Coronary artery (tissue), 2 donors: ENCODE measurements around the gene PPIP5K1.
A peak's percentile ranks its signal among the peaks of the same experiment; 100 is the strongest.

Experiments used
- DNase-seq: peaks from one replicate; pipeline ENCODE4 v3.0.0-alpha.2; 2017; ENCODE audit warnings: low spot score
- H3K27ac ChIP-seq, 2 donors: fragments of 200-600 bp; sonication (generic); one replicate each; pipeline ENCODE4 v1.5.1; 2016 to 2019
- H3K4me3 ChIP-seq: fragments of 200-600 bp; sonication (generic); 2 replicates; pipeline ENCODE4 v1.5.1; 2016; ENCODE audit warnings: mild to moderate bottlenecking, moderate library complexity
- TF ChIP-seq, protein P1 (sequence below): fragments of 200-600 bp; sonication (generic); IDR thresholded peaks from one replicate; pipeline ENCODE4 v1.5.1; 2019; ENCODE audit warnings: antibody characterized with exemption

PPIP5K1 gene

DNA sequence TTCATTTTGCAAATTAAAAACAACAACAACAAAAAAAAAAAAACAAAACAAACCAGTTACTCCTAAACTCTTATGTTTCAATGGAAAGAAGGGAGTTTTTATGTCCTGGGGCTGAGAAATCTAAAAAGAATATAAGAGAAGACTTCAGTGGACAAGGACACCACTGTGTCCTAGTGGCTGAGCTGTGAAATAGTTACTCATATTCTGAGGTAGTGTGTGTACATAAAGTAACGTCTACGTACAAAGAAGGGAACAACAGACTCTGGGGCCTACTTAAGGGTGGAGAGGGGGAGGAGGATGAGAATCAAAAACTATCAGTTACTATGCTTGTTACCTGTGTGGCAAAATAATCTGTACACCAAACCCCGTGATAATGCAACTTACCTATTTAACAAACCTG is 91.0 kb downstream of the PPIP5K1 start:
- no peak overlapping the region for H3K27ac ChIP-seq
- H3K4me3 ChIP-seq = no peak overlapping the region
- no peak for DNase-seq
- TF ChIP-seq, protein P1, sequence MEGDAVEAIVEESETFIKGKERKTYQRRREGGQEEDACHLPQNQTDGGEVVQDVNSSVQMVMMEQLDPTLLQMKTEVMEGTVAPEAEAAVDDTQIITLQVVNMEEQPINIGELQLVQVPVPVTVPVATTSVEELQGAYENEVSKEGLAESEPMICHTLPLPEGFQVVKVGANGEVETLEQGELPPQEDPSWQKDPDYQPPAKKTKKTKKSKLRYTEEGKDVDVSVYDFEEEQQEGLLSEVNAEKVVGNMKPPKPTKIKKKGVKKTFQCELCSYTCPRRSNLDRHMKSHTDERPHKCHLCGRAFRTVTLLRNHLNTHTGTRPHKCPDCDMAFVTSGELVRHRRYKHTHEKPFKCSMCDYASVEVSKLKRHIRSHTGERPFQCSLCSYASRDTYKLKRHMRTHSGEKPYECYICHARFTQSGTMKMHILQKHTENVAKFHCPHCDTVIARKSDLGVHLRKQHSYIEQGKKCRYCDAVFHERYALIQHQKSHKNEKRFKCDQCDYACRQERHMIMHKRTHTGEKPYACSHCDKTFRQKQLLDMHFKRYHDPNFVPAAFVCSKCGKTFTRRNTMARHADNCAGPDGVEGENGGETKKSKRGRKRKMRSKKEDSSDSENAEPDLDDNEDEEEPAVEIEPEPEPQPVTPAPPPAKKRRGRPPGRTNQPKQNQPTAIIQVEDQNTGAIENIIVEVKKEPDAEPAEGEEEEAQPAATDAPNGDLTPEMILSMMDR = no peak

DNA sequence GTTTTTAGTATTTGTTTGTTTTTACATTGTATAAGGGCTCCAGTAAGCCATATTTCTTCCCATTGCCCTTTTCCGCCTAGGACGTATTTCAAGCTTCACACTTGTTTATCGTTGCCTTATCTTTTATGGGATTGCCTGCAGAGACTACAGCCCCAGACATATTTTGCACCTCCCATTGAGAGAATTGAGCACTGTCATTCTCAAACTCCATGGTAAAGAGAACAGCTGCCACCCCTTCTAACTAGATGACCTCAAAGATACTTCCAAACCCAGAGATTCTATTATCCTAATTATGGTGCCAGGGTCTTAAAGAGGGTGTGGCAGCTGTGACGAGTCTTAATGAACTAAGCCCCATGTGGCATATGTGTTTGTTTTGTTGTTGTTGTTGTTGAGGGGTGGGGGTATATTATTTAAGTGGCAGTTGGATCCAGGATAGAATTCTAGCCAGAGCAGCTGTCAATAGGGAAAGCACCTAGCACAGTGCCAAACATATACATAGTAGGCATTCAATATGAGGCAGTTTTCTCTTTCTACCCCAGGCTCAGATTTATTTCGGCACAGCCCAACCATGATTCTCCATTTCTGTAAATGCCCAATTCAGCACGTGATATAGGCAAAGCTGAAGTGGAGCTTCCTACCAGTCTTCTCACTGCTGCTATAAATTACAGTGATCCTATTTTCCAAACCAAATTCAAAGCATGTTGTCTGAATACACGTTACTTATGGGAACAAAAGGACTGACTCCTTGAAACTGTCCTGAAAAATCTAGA is 96.1 kb downstream of the PPIP5K1 start:
- no peak for DNase-seq
- peak overlapping the region; percentile 83 for H3K4me3 ChIP-seq
- TF ChIP-seq, protein P1 = no peak
- H3K27ac ChIP-seq = no peak overlapping the region

DNA sequence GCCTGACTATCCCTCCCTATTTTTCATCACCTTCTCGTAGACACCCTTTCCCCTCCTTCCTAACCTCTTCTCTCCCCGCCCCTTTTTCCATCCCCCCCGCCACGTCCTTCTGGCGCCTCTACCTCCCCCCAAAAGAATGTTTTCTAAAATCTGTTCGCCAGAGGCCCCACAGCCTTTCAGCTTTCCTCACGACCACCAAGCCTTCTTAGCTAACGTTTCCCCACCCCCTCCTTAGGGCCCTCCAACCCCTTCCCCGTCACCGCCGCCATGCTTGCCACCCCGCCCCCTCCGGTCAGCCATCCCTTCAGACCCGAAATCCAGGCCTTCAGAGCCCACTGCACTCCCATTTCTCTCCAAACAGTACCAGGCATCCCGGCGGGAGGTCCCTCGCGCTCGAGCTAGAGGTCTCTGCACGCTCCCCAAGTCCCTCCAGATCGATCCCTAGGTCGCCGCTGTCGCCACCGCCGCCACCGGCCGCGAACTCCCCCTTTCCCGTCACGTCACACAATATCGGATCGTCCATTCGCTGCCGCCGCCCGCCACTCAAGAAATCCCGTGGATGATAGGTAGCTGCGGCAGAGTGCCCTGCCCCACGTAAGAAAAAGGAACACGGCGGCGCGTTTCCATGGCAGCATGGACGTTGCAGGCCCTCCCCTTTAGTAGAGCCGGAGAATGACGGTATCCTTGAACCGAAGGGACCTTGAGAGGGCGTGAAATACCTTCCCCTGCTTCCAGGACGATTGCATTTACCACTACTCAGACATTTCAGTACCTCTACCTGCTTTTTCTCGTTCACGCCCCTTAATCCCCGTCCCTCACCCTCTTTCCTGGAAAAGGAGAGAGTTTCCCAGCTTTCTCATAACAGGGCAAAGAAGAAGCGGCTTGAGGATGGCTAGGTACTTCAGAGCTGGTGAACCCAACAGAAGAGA is 97.1 kb downstream of the PPIP5K1 start, which contains the start of gene TP53BP1:
Gene TP53BP1 (minus strand): TSS at position 484 of the 929 bp plus-strand sequence. CDS start 113 bp downstream, at position 371.
- peak; percentile 96 for DNase-seq
- H3K27ac ChIP-seq = peak within 1 kb of the TSS; percentile 82 to 87
- TF ChIP-seq, protein P1 = no peak
- peak within 1 kb of the TSS; percentile 83 for H3K4me3 ChIP-seq

DNA sequence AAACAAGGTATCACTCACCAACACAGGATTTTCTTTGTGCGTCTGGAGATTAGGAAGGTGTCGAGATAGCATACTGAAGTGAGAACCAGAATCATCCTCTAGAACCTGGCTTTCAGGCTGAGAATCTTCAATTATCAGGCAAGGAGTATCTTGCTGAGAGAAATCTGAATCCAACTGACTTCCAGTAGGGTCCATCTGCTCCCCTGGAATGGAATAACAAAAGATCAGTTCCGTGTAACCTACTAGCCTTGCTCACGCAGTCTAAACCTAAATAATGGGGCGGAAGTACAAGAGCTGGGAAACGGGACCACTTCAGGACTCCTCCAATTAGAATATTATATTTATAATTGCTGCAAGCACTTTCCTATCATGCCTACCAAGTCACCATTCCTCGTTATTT is 97.7 kb downstream of the PPIP5K1 start:
- H3K4me3 ChIP-seq = peak overlapping the region; percentile 83
- peak overlapping the region; percentile 82 to 87 for H3K27ac ChIP-seq
- TF ChIP-seq, protein P1 = no peak
- DNase-seq = no peak

DNA sequence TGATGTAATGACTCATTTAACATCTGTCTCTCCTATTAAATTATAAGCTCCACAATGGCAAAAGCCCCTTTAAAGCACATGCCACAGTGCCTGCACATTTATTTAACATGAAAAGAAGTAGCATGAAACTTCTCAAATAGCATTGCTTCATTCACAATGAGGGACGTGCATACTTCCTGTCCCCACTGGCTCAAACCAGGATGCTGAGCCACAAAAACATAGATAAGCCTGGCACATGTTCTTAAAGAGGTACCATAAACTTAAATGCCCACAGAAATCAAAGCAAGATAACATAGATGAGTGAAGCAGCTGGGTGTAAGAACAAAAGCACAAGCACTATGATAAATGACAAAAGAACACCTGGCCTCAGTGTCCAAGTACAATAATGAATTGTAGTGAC is 100.8 kb downstream of the PPIP5K1 start:
- TF ChIP-seq, protein P1 = no peak
- DNase-seq = no peak
- Histone ChIP-seq H3K27ac (no peak overlapping the region), H3K4me3 (no peak overlapping the region)

DNA sequence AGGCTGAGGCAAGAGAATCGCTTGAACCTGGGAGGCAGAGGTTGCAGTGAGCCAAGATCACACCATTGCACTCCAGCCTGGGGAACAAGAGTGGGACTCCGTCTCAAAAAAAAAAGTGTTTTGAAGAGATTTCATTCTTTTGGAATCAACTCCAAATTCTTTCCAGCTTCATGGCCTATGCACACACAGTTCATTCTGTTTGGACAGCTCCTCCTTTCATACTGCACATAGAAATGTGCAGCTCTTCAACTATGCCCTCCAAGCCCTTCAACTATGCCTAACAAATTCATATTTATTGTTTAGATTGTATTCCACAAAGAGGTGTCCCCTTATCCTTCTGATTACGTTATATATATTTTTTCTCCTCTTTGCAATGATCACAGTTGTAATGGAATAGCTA is 101.2 kb downstream of the PPIP5K1 start:
- H3K27ac ChIP-seq = no peak overlapping the region
- DNase-seq = no peak
- H3K4me3 ChIP-seq = no peak overlapping the region
- TF ChIP-seq, protein P1 = no peak
